Measurements from ENCODE around the gene SLC16A11.
"Not testable (repeated sequence)": the region's sequence is repeated elsewhere in the genome, so short reads cannot be mapped to it uniquely, and the experiment has no call there.

The SLC16A11 gene

GRCh38 chr17:7043497-7044198, at the start of gene SLC16A11:
Gene SLC16A11, minus strand, starts transcription at chr17:7044092. Its CDS starts 579 bp downstream, at chr17:7043513.
- H3K27ac ChIP-seq: no peak within 1 kb of the TSS
- TF ChIP-seq CTCF (IDR thresholded peaks at IDR 0.05): no peak
- peaks cover 31 to 41% of the 10 kb centered on the region in 2 experiments for H3K4me1 ChIP-seq (ENCODE audit: control insufficient read depth in 1 of 2, insufficient read depth in 1 of 2, low read depth in 1 of 2, low read length in 1 of 2)
- no peaks in the 10 kb centered on the region for H3K9me3 ChIP-seq
- H3K4me3 ChIP-seq (ENCODE audit: low read depth in 1 of 2, low read length in 1 of 2): peak within 1 kb of the TSS; percentile 1 to 39
- H3K36me3 ChIP-seq: no peaks in the 10 kb centered on the region
- H3K27me3 ChIP-seq: peaks cover 88% of the 10 kb centered on the region

GRCh38 chr17:7091311-7092005, 47.6 kb upstream of the SLC16A11 start:
- peaks cover 30% of the 10 kb centered on the region for H3K27me3 ChIP-seq
- not testable (repeated sequence) for H3K27ac ChIP-seq; H3K4me3 ChIP-seq (ENCODE audit: low read depth in 1 of 2, low read length in 1 of 2); H3K36me3 ChIP-seq; H3K9me3 ChIP-seq; H3K4me1 ChIP-seq (ENCODE audit: control insufficient read depth in 1 of 2, insufficient read depth in 1 of 2, low read depth in 1 of 2, low read length in 1 of 2)

GRCh38 chr17:7089570-7089969, 45.7 kb upstream of the SLC16A11 start:
- H3K9me3 ChIP-seq: not testable (repeated sequence)

GRCh38 chr17:7088442-7088841, 44.5 kb upstream of the SLC16A11 start:
- H3K9me3 ChIP-seq; H3K4me3 ChIP-seq (ENCODE audit: low read depth in 1 of 2, low read length in 1 of 2); H3K4me1 ChIP-seq (ENCODE audit: control insufficient read depth in 1 of 2, insufficient read depth in 1 of 2, low read depth in 1 of 2, low read length in 1 of 2); H3K36me3 ChIP-seq; H3K27ac ChIP-seq: not testable (repeated sequence)
- peaks cover 30% of the 10 kb centered on the region for H3K27me3 ChIP-seq

More at GRCh38 chr17:7089570-7089969, 45.7 kb upstream of the SLC16A11 start:
- H3K4me3 ChIP-seq (ENCODE audit: low read depth in 1 of 2, low read length in 1 of 2); H3K4me1 ChIP-seq (ENCODE audit: control insufficient read depth in 1 of 2, insufficient read depth in 1 of 2, low read depth in 1 of 2, low read length in 1 of 2); H3K27ac ChIP-seq; H3K36me3 ChIP-seq: not testable (repeated sequence)
- H3K27me3 ChIP-seq: peaks cover 30% of the 10 kb centered on the region

GRCh38 chr17:7084088-7084487, 40.2 kb upstream of the SLC16A11 start:
- H3K27me3 ChIP-seq: peaks cover 50% of the 10 kb centered on the region
- H3K4me3 ChIP-seq (ENCODE audit: low read depth in 1 of 2, low read length in 1 of 2): no peak overlapping the region
- no peaks in the 10 kb centered on the region for H3K36me3 ChIP-seq
- no peak for TF ChIP-seq CTCF (IDR thresholded peaks at IDR 0.05)
- no peaks in the 10 kb centered on the region for H3K9me3 ChIP-seq
- H3K27ac ChIP-seq: no peak overlapping the region
- no peaks in the 10 kb centered on the region for H3K4me1 ChIP-seq (ENCODE audit: control insufficient read depth in 1 of 2, insufficient read depth in 1 of 2, low read depth in 1 of 2, low read length in 1 of 2)

- no peak overlapping the region for H3K4me3 ChIP-seq (ENCODE audit: low read depth in 1 of 2, low read length in 1 of 2)
- no peaks in the 10 kb centered on the region for H3K9me3 ChIP-seq
- H3K36me3 ChIP-seq: no peaks in the 10 kb centered on the region
- no peak overlapping the region for H3K27ac ChIP-seq
- peaks cover 50% of the 10 kb centered on the region for H3K27me3 ChIP-seq
- TF ChIP-seq CTCF (IDR thresholded peaks at IDR 0.05): no peak
- H3K4me1 ChIP-seq (ENCODE audit: control insufficient read depth in 1 of 2, insufficient read depth in 1 of 2, low read depth in 1 of 2, low read length in 1 of 2): no peaks in the 10 kb centered on the region
Measured at GRCh38 chr17:7083592-7083991, 39.7 kb upstream of the SLC16A11 start.
